OCI-M2 (cell line): ENCODE data around the gene DZIP1.

Experiments used
- DNase-seq: peaks from one replicate; lab custom pipeline; 2025; ENCODE audit not compliant: unreplicated experiment; lab: John Stamatoyannopoulos, UW

The DZIP1 gene

DNA sequence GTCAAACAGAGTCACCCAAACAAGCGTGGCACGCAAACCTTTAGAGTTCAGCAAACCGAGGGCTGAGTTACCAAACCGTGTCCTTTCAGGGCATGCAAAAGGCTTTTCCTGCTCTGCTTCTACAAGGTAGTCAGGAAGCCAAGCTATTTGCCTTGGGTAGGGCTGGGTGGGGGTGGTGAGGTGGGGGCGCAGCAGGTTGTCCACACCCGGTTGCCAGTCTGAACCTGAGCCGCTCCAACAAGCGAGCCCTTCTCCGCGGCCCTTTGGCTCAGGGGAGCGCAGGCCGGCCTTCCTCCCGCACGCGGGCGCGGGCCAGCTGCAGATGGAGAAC, 92.3 kb downstream of the DZIP1 start:
- DNase-seq, result no peak

DNA sequence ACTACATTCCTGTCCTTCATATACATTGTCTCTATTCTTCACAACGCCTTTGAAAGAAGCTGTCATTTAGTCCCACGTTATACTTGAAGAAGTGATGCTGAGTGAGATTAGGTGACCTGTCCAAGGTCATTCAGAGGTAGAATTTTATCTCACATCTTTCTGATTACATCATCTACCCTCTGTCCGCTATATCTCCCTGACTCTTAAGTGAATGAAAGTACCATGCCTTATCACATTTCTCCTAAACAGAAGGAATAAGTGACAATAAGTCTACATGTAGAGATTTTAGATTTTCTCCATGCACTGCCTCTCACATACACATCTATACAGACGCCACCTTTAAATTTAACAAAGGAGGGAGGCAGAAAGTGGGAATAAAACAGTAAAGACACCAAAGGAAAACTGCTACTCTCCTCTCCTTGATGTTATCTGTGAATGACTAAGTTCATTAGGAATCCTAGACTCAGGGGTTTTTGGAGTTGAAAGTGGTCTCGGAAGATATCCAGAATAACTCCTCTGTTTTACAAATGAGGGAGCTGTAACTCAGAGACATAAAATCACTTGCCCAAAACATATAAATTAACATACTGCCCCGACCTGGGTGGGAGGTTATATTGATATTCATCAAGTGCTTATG, 96.9 kb downstream of the DZIP1 start:
- no peak for DNase-seq

DNA sequence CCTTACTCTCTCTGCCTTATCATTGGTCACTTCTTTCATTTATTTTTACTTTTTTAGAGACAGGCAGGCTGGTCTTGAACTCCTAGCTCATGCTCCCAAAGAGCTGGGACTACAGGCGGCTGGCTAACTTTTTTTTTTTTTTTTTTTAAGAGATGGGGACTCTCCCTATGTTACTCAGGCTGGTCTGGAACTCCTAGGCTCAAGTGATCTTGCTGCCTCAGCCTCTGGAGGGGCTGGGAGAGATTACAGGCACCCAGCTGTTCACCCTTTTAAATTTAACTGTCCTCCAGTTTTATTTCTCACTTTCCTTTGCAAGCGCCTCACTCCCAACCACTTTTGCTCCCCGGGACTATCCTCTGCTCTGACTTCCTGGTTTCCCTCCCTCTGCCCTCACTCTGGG, 97.6 kb downstream of the DZIP1 start:
- DNase-seq, result no peak

DNA sequence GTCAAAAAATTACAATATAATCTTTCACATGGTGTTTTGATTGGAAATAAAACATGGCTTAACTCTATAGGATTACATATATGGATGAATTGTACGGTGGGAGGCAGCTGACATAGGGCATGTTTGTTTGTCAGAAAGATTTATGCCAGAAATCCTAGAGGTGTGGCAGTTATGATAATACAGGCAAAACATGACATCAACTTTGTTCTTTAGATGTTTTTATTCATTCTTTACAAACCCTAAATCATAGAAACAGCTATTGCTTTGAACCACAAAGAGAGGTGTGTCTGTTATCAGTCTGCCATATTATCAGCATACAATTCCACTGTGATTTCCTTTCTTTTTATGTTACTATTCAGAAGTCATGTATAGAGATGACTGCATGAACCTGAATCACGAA, 100.2 kb downstream of the DZIP1 start:
- DNase-seq, result no peak

DNA sequence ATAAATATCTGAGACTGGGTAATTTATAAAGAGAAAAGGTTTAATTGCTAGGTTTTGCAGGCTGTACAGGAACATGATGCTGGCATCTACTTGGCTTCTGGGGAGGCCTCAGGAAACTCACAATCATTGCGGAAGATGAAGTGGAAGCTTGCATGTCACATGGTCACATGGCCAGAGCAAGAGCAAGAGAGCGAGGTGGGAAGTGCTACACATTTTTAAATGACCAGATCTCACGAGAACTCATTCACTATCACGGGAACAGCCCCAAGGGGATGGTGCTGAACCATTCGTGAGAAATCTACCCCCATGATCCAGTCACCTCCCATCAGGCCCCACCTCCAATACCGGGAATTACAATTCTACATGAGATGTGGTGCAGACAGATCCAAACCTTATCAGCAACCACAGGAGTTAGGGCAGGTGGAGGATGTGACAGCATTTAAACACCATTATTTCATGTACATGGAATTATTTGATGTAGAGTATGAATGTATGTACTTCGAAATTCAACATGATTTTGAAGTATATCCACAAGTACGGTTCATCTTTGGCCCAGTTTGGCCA, 102.5 kb downstream of the DZIP1 start:
- no peak for DNase-seq

DNA sequence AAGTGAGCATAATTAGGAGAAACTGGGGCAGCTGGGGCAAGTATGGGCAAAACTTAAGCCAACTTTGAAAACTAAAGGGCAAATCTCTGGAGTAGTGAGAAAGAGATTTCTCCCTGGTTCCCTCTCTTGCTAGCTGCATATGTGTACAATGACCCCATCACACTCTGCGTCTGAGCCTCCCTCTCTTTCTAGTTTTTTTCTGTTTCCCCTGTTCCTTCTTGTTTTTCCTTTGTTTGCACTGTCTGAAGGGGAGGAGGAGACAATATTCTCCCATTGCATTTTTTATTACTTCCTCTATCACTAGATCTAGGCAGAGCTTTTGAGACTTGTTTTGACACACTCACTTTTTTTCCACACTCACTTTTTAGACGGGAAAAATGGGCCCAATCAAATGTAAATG, 103.2 kb downstream of the DZIP1 start:
- no peak for DNase-seq

DNA sequence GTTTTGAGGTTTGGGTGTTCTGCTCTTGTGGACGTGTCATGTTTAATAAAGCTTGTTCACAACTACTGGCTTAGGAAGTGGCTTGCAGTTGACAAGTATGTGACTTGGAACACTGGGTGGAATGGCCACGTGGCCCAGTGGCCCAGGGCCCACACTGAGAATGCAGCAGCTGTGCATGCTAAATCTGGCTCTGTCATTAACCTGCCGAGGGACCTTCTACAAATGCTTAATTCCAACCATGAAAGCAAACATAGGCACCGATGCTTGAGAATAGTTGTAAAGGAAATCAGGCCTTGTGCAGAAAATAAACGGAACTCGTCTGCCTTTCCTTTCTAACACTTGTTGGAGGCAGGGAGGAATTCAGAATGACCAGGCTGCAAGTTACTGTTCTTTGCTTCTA, 103.6 kb downstream of the DZIP1 start:
- DNase-seq, result no peak

DNA sequence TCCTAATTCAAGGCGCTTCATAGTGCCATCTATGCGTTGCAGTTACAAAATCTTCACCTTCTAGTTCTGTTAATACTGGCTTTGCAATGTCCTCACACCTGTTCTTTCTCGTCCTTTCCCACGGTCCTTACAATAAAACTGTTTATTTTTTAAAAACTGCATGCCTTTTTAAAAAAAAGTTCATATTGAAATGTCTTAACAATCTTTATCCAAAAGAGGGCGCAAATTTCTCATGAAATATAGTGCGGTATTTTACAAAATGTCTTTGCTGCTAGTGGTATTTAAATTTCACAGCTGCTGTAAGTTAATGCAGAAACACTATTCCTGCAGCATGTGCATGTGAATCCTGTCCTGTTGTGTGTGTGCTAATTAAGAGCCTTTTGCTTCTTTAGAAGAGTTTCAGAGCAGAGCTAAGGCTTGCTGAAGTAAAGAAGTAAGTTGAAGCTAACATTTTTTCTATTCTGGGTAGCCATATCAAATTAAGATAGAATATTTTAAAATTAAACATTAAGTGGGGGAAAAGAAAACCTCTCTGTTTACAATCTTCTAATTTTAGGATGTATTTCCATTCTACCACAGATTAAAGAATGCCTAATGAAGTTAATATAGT, 107.8 kb downstream of the DZIP1 start:
- DNase-seq, result no peak

DNA sequence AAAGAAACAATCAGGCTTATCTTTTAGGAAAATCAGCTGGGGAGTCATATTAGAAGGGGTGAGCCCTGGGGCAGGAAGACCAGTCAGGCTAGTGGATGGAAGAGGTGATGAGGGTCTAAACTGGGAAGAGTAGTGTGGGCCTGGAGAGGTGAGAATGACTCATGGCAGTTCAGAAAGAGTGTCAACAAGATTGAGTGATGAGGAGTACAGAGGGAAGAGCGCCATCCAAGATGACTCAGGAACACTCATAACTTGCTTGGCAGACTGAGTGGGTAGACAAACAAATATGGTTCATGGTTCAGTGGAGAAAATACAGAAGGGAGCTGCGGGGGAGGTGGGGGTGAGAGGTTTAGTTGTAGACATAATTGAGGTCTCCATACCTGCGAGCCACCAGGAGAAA, 109.3 kb downstream of the DZIP1 start:
- DNase-seq, result no peak

DNA sequence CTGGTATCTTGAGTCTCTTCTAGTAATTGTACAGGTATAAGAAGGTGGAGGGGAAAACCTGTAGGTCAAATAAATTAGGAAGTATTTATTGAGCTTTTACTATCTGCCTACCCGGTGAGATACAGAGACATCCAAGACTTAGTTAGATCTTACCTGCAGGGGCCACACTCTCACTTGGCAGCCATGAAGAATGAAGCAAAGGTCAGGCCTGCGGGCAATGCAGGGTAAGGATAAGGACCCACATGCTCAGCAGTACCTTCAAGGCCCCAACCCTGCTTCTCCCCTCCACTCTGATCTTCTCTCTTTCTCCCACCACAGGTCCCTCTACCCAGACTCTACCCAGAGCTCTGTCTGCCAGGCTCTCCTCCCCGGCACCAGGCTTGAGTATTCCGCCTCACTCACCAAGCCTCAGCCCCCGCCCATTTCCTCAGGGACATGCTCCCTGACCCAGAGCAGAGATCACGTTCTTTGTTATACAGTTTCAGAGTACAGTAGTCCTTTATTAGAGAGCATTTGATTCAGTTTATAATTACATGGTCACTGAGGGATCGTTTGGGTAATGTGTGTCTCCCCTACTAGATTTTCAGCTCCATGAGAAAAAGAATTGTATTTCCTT, 110.9 kb downstream of the DZIP1 start:
- DNase-seq, result no peak

DNA sequence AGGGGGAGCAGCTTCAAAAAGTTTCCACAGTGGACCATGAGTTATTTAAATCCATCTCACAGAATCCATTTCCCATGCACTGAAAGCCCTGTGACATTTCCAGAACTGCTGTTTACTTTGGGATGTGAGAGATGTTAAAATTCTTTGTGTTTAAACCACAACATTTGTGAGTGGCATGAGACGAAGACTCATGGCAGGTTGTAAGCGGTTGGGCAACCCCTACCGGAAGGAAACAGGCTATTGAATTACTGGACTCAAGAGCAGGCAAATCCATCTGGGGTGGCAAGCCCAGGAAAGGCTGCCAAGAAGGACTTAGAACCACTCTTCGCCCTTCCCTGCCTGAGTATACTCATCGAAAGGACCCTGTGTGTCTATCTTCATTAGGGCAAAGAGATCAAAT, 114.3 kb downstream of the DZIP1 start:
- no peak for DNase-seq
